ENCODE measurements around the gene ZFHX2. TPM values are rescaled to one million over a fixed set of nuclear protein-coding genes. Genes with fewer than 3 reads are reported as not detected.

ZFHX2 gene
- total RNA-seq, 1 experiment from 2014 or later: 19.4 TPM

DNA sequence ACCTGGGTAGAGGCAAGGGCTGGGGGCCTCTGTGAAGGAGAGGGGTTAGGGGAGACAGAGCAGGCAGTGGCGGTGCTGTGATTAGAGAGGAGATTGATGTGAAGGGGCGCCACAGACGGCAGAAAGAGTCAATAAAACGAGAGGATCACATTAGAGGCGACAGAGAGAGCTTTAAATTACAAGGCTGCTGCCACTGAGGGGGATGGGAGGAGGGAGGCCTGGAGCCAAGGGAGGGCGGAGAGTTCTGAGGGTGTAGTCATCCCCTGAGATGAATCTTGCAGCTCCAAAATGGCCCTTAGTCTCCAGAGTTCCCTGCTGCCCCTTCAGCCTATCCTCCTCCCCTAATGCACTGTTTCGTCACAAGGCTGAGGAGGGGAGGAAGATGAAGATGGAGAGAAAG, 12.8 kb downstream of the ZFHX2 start:
- H3K23me2 ChIP-seq (ENCODE audit: insufficient read length, low read depth, low read length, poor library complexity, severe bottlenecking): peaks cover 19% of the 10 kb centered on the region
- no peak overlapping the region for H2AFZ ChIP-seq (ENCODE audit: low read length)
- H4K8ac ChIP-seq (replicated peaks; ENCODE audit: insufficient read length, low read depth, low read length): no peak overlapping the region
- TF ChIP-seq, protein P1, sequence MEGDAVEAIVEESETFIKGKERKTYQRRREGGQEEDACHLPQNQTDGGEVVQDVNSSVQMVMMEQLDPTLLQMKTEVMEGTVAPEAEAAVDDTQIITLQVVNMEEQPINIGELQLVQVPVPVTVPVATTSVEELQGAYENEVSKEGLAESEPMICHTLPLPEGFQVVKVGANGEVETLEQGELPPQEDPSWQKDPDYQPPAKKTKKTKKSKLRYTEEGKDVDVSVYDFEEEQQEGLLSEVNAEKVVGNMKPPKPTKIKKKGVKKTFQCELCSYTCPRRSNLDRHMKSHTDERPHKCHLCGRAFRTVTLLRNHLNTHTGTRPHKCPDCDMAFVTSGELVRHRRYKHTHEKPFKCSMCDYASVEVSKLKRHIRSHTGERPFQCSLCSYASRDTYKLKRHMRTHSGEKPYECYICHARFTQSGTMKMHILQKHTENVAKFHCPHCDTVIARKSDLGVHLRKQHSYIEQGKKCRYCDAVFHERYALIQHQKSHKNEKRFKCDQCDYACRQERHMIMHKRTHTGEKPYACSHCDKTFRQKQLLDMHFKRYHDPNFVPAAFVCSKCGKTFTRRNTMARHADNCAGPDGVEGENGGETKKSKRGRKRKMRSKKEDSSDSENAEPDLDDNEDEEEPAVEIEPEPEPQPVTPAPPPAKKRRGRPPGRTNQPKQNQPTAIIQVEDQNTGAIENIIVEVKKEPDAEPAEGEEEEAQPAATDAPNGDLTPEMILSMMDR (conservative IDR thresholded peaks at IDR 0.05): no peak
- H3K56ac ChIP-seq (ENCODE audit: insufficient read length, low read depth, low read length): peak overlapping the region; percentile 57
- Mint-ChIP-seq H3K27me3 (ENCODE audit: low read depth) (no peaks in the 10 kb centered on the region), H3K4me3 (peak overlapping the region; percentile 80 to 89), H3K27ac (peak overlapping the region; percentile 98 to 99 (median 99)), H3K36me3 (ENCODE audit: insufficient read depth in 1 of 3, low read depth in 3 of 3) (peaks cover 22 to 40% (median 31%) of the 10 kb centered on the region in 3 experiments; a peak in 6 of 7 replicates), H3K9me3 (no peaks in the 10 kb centered on the region; a peak in 1 of 5 replicates), H3K4me1 (peaks cover 57 to 59% of the 10 kb centered on the region in 2 experiments)
- peak overlapping the region; percentile 89 for H3K4me2 ChIP-seq (ENCODE audit: insufficient read depth, insufficient read length, low read length)
- peak overlapping the region; percentile 74 for H2BK12ac ChIP-seq (ENCODE audit: insufficient read length, low read depth, low read length)
- H3K27ac ChIP-seq (ENCODE audit: insufficient read length, low read depth, low read length): peak overlapping the region; percentile 96
- peak overlapping the region; percentile 60 for H2BK5ac ChIP-seq (ENCODE audit: insufficient read length, low read length)
- peak; percentile 68 for DNase-seq
- H3K79me2 ChIP-seq (ENCODE audit: insufficient read depth, low read length): no peaks in the 10 kb centered on the region; the same call in 1 of the 2 replicates
- no peak overlapping the region for H3K23ac ChIP-seq (ENCODE audit: insufficient read length, low read depth, low read length)
- H4K91ac ChIP-seq (ENCODE audit: insufficient read length, low read depth, low read length): peak overlapping the region; percentile 10
- peak overlapping the region; percentile 70 for H3K4ac ChIP-seq (ENCODE audit: low read depth, low read length)
- H3K9me3 ChIP-seq (ENCODE audit: control insufficient read depth, low read depth, low read length): no peaks in the 10 kb centered on the region
- peak overlapping the region; percentile 48 for H4K5ac ChIP-seq (ENCODE audit: insufficient read length, low read depth, low read length)
- WGBS (ENCODE audit: extremely low coverage, insufficient read length, low lambda C conversion rate): no CpG with 5 or more reads among the region's 7 CpGs
- peak overlapping the region; percentile 83; the same call in 1 of the 2 replicates for H3K14ac ChIP-seq (ENCODE audit: insufficient read depth, low read length)
- H3K27me3 ChIP-seq (ENCODE audit: insufficient read depth, low read length): no peaks in the 10 kb centered on the region
- no peak overlapping the region for H2BK120ac ChIP-seq (ENCODE audit: low read depth, low read length, poor library complexity, severe bottlenecking)
- peak overlapping the region; percentile 50 for H3K9ac ChIP-seq (ENCODE audit: extremely low read depth, insufficient read length, low read length)
- peaks cover 21% of the 10 kb centered on the region; the same call in 1 of the 2 replicates for H3K4me1 ChIP-seq (ENCODE audit: insufficient read depth, low read length)
- peak overlapping the region; percentile 58 for H3K18ac ChIP-seq (ENCODE audit: insufficient read length, low read depth, low read length)
- H2BK15ac ChIP-seq (ENCODE audit: low read depth, low read length): no peak overlapping the region
- H2AK5ac ChIP-seq (ENCODE audit: insufficient read length, low read length): peak overlapping the region; percentile 43
- no peaks in the 10 kb centered on the region for H3K79me1 ChIP-seq (ENCODE audit: insufficient read depth, low read depth, low read length, poor library complexity, severe bottlenecking)
- no peaks in the 10 kb centered on the region for H4K20me1 ChIP-seq (ENCODE audit: control insufficient read depth, insufficient read depth, insufficient read length)
- H3T11ph ChIP-seq (ENCODE audit: low read length): peak overlapping the region; percentile 21
- H2BK20ac ChIP-seq (ENCODE audit: low read depth, low read length, poor library complexity, severe bottlenecking): peak overlapping the region; percentile 75

Measured in H9 (cell line).